ENCODE measurements around the gene RGS10. TPM values are rescaled to one million over a fixed set of nuclear protein-coding genes. Genes with fewer than 3 reads are reported as not detected.

The RGS10 gene
- total RNA-seq, 3 donors from 2014 or later = 34.0 to 39.2 (median 36.4) TPM

DNA sequence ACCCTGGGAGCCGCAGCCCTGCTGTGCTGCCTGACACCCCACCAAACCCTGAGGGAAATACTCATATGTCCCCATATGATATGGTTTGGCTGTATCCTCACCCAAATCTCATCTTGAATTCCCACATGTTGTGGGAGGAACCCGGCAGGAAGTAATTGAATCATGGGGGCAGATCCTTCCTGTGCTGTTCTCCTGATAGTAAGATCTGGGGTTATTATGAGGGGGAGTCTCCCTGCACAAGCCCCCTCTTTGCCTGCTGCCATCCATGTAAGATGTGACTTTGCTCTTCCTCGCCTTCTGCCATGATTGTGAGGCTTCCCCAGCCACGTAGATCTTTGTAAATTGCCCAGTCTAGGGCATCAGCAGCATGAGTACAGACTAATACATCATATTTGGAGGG is 68.7 kb downstream of the RGS10 start:
- H3K27ac ChIP-seq = no peak overlapping the region
- no peak for DNase-seq (ENCODE audit: low spot score in 2 of 2)
- H3K9me3 ChIP-seq = peaks cover 0 to 4% of the 10 kb centered on the region in 2 donors
- no peaks in the 10 kb centered on the region for H3K36me3 ChIP-seq
- no peaks in the 10 kb centered on the region for H3K4me1 ChIP-seq
- H3K4me3 ChIP-seq = no peak overlapping the region
- intact Hi-C loops (cut with DNase I; ENCODE audit: low total_unique reads) = no loop called here
- H3K27me3 ChIP-seq = no peaks in the 10 kb centered on the region
- TF ChIP-seq, protein P1, sequence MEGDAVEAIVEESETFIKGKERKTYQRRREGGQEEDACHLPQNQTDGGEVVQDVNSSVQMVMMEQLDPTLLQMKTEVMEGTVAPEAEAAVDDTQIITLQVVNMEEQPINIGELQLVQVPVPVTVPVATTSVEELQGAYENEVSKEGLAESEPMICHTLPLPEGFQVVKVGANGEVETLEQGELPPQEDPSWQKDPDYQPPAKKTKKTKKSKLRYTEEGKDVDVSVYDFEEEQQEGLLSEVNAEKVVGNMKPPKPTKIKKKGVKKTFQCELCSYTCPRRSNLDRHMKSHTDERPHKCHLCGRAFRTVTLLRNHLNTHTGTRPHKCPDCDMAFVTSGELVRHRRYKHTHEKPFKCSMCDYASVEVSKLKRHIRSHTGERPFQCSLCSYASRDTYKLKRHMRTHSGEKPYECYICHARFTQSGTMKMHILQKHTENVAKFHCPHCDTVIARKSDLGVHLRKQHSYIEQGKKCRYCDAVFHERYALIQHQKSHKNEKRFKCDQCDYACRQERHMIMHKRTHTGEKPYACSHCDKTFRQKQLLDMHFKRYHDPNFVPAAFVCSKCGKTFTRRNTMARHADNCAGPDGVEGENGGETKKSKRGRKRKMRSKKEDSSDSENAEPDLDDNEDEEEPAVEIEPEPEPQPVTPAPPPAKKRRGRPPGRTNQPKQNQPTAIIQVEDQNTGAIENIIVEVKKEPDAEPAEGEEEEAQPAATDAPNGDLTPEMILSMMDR (IDR thresholded peaks at IDR 0.05) = no peak
- TF ChIP-seq POLR2A (IDR thresholded peaks at IDR 0.05) (no peak), POLR2AphosphoS5 (IDR thresholded peaks at IDR 0.05) (no peak)

DNA sequence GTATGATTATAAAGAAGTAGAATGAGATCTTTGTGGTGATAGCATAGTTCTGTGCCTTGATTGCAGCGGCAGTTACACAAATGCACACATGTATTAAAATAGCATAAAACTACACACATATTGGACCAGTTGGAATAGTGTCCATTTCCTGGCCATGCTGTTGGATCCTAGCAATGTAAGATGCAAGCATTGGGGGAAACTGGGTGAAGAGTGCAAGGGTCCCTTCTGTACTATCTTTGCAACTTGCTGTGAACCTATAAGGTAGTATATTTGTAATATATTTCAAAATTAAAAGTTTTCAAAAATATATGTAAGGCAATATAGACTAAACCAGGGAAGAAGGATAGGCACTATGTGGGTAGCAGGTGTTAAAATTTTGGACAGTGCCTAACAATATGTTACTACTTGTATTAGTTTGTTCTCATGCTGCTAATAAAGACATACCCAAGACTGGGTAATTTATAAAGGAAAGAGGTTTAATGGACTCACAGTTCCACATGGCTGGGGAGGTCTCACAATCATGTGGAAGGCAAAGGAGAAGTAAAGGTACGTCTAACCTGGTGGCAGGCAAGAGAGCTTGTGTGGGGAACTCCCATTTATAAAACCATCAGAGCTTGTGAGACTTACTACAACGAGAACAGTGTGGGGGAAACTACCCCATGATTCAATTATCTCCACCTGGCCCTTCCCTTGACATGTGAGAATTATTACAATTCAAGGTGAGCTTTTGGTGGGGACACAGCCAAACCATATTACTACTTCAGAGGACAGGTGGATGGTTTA is 71.4 kb downstream of the RGS10 start:
- H3K4me3 ChIP-seq = no peak overlapping the region
- TF ChIP-seq POLR2A (IDR thresholded peaks at IDR 0.05) = no peak
- H3K36me3 ChIP-seq = no peaks in the 10 kb centered on the region
- no peaks in the 10 kb centered on the region for H3K27me3 ChIP-seq
- intact Hi-C loops (cut with DNase I; ENCODE audit: low total_unique reads) = no loop called here
- no peak for DNase-seq (ENCODE audit: low spot score in 2 of 2)
- peaks cover 0 to 4% of the 10 kb centered on the region in 2 donors for H3K9me3 ChIP-seq
- H3K27ac ChIP-seq = no peak overlapping the region
- no peaks in the 10 kb centered on the region for H3K4me1 ChIP-seq

DNA sequence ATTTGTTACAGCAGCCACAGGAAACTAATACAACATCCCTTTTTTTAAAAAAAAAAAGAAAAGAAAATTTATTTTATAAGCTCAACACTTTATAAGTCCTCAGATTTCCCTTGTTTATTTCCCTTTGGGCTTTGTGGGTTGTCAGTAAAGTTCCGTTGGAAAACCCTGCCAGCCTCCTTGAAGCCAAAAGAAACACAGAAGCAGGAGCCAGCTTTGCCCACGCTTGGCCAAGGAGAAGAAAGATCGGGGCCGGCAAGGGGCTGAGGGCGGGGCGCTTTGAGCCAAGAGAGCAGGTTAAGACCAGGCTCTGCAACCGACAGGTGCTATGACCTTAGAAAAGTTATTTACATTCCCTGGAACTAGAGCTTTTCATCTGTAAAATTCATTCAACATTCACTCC is 72.7 kb downstream of the RGS10 start:
- H3K27me3 ChIP-seq = no peaks in the 10 kb centered on the region
- no peak overlapping the region for H3K4me3 ChIP-seq
- no peaks in the 10 kb centered on the region for H3K36me3 ChIP-seq
- no peak overlapping the region for H3K27ac ChIP-seq
- no peak for DNase-seq (ENCODE audit: low spot score in 2 of 2)
- no peaks in the 10 kb centered on the region for H3K4me1 ChIP-seq
- intact Hi-C loops (cut with DNase I; ENCODE audit: low total_unique reads) = no loop called here
- TF ChIP-seq, protein P1 (IDR thresholded peaks at IDR 0.05) = no peak
- no peak for TF ChIP-seq POLR2AphosphoS5 (IDR thresholded peaks at IDR 0.05)
- no peak for TF ChIP-seq POLR2A (IDR thresholded peaks at IDR 0.05)
- peaks cover 0 to 4% of the 10 kb centered on the region in 2 donors for H3K9me3 ChIP-seq

DNA sequence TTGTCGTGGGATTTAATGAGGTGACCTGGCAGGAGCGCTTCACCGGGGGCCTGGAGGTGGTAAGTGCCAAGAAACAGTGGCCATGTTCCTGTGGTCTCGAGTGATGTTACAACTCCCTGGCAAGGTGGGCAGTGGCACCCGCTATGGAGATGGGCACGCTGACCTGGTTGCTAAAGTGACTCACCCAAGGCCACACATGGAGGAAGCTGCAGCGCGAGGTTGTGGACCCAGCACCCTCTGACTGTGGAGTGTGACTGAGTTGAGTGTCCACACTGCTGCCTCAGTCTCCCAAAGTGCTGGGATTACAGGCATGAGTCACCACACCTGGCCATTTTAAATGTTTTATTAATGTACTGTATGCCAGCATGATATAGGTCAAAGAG is 73.2 kb downstream of the RGS10 start:
- H3K27ac ChIP-seq = no peak overlapping the region
- no peaks in the 10 kb centered on the region for H3K4me1 ChIP-seq
- TF ChIP-seq, protein P1 (IDR thresholded peaks at IDR 0.05) = no peak
- no peak for TF ChIP-seq POLR2A (IDR thresholded peaks at IDR 0.05)
- no peak for TF ChIP-seq POLR2AphosphoS5 (IDR thresholded peaks at IDR 0.05)
- no peaks in the 10 kb centered on the region for H3K27me3 ChIP-seq
- H3K4me3 ChIP-seq = no peak overlapping the region
- H3K36me3 ChIP-seq = no peaks in the 10 kb centered on the region
- intact Hi-C loops (cut with DNase I; ENCODE audit: low total_unique reads) = no loop called here
- DNase-seq (ENCODE audit: low spot score in 2 of 2) = no peak
- peaks cover 0 to 4% of the 10 kb centered on the region in 2 donors for H3K9me3 ChIP-seq

DNA sequence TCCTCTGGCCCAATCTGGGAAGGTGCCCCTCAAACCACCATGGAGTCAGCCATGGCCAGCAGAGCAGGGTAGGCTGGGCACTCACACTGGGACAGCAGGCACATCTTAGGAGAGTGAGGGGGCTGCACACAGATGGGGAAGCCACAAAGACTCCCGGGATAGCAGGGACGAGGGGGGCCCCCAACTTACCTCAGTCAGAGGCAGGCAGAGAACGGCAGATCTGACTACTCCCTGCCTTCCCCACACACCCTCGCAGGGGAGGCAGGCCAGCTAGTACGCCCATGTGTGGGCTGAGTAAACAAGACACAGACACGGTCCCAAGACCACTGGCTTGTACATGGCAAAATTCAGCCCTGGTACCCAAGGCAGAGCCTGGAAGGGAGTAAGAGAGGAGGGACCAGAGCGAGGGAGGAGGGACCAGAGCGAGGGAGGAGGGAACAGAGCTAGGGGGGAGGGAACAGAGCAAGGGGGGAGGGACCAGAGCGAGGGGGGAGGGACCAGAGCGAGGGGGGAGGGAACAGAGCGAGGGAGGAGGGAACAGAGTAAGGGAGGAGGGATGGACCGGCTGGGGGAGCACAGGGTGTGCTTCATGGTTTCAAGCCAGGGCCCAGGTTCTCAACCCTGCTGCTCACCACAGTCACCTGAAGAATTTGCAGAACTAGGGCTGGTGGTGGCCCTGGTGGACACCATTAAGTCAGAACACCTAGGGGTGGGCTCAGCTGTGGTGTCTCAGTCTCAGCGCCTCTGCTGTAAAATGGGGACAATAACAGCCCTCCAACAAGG is 73.8 kb downstream of the RGS10 start:
- Histone ChIP-seq H3K4me1 (no peaks in the 10 kb centered on the region), H3K9me3 (peaks cover 0 to 4% of the 10 kb centered on the region in 2 donors), H3K4me3 (no peak overlapping the region), H3K36me3 (no peaks in the 10 kb centered on the region), H3K27me3 (no peaks in the 10 kb centered on the region), H3K27ac (no peak overlapping the region)
- TF ChIP-seq, protein P1 (IDR thresholded peaks at IDR 0.05) = no peak
- no peak for TF ChIP-seq POLR2AphosphoS5 (IDR thresholded peaks at IDR 0.05)
- no peak for TF ChIP-seq POLR2A (IDR thresholded peaks at IDR 0.05)
- intact Hi-C loops (cut with DNase I; ENCODE audit: low total_unique reads) = no loop called here
- no peak for DNase-seq (ENCODE audit: low spot score in 2 of 2)

All from breast epithelium (tissue), 4 donors.